Activated T-cell treated with anti-CD3 and anti-CD28 coated beads, Interleukin-2, amount 50 U/mL, for 24 hours (primary cell): ENCODE measurements around the gene KRT1.
A peak's percentile ranks its signal among the peaks of the same experiment; 100 is the strongest.

ENCODE experiments used
- DNase-seq: peaks from one replicate; pipeline ENCODE4 v3.0.0-alpha.2; 2020
- H3K27ac Mint-ChIP-seq: 2 replicates; pipeline ENCODE4 v1.8.0; 2020; ENCODE audit warnings: mild to moderate bottlenecking, mixed read lengths
- H3K27me3 Mint-ChIP-seq: 2 replicates; pipeline ENCODE4 v1.8.0; 2020; ENCODE audit warnings: mixed read lengths
- H3K36me3 Mint-ChIP-seq: 2 replicates; pipeline ENCODE4 v1.8.0; 2020; ENCODE audit warnings: low read depth, mixed read lengths
- H3K4me1 Mint-ChIP-seq: 2 replicates; pipeline ENCODE4 v1.8.0; 2020; ENCODE audit warnings: low read depth, mixed read lengths
- H3K4me3 Mint-ChIP-seq: 2 replicates; pipeline ENCODE4 v1.8.0; 2020; ENCODE audit warnings: mild to moderate bottlenecking, moderate library complexity, mixed read lengths
- H3K9me3 Mint-ChIP-seq: 2 replicates; pipeline ENCODE4 v1.8.0; 2020; ENCODE audit warnings: mixed read lengths

Gene KRT1

GRCh38 chr12:52691076-52691840, 11.1 kb upstream of the KRT1 start:
- Mint-ChIP-seq H3K27ac (no peak overlapping the region), H3K4me3 (peak overlapping the region; percentile 69), H3K27me3 (no peaks in the 10 kb centered on the region), H3K4me1 (peaks cover 27% of the 10 kb centered on the region), H3K9me3 (no peaks in the 10 kb centered on the region), H3K36me3 (no peaks in the 10 kb centered on the region)
- DNase-seq: peak; percentile 65

DNA sequence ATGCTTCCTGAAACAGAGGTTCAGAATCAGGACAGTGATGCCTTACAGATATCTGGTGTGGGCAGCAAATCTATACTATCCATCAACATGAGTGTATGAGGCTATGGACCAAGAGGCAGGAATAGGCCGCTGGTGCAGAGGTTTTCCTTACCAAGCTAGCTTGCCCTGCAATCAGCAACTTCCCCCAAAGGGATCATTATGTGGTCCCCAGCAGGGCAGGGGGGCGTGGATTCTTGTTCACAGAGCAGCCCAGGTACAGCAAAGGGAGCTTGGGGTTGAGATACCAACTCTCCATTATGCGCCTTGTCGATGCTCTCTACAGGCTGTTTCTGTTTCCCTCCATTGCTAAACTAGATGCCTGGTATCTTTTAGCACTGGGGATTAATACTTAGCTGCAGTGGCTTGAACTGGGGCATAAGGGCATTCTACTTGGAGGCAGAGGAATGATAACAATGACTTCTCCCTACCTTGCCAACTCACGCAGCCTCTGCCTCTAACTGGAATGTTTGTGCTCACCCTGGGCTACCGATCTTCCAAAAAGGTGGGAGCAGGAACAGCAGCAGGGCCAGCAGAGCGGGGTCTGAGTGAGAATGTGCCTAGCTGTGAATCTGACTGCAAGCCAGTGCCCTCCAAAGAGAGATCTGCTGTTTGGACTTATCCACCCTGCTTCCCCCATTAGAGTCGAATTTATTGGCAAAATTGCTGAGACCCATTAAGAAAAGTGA, 10.3 kb upstream of the KRT1 start:
- Mint-ChIP-seq H3K9me3 (no peaks in the 10 kb centered on the region), H3K27me3 (no peaks in the 10 kb centered on the region), H3K36me3 (no peaks in the 10 kb centered on the region), H3K4me3 (peak overlapping the region; percentile 69), H3K27ac (no peak overlapping the region), H3K4me1 (peaks cover 27% of the 10 kb centered on the region)
- no peak for DNase-seq

DNA sequence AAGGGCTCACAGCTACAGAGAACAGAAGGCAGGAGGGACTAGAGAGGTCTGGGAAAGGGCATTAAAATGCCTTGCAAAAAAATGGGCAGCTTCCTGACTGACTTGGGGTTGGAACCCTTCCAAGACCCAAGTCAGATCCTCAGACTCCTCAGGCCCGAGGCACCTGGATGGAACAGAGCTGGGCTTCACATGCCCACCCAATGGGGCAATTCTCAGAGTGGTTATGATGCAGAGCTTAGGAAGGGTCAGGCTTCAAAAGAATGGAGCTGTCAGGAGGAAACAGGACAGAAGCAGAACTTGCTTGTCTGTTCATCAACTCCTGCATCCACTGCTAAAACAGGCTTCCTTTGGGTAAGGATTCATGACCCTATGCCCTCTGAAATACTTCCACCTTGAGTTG, 9.7 kb upstream of the KRT1 start:
- Mint-ChIP-seq H3K4me1 (peaks cover 27% of the 10 kb centered on the region), H3K36me3 (no peaks in the 10 kb centered on the region), H3K9me3 (no peaks in the 10 kb centered on the region), H3K4me3 (no peak overlapping the region), H3K27me3 (no peaks in the 10 kb centered on the region), H3K27ac (no peak overlapping the region)
- DNase-seq: no peak

GRCh38 chr12:52689239-52689638, 9.0 kb upstream of the KRT1 start:
- no peak overlapping the region for H3K4me3 Mint-ChIP-seq
- DNase-seq: no peak
- H3K9me3 Mint-ChIP-seq: no peaks in the 10 kb centered on the region
- H3K27ac Mint-ChIP-seq: no peak overlapping the region
- H3K4me1 Mint-ChIP-seq: peaks cover 27% of the 10 kb centered on the region
- H3K27me3 Mint-ChIP-seq: no peaks in the 10 kb centered on the region
- H3K36me3 Mint-ChIP-seq: no peaks in the 10 kb centered on the region

DNA sequence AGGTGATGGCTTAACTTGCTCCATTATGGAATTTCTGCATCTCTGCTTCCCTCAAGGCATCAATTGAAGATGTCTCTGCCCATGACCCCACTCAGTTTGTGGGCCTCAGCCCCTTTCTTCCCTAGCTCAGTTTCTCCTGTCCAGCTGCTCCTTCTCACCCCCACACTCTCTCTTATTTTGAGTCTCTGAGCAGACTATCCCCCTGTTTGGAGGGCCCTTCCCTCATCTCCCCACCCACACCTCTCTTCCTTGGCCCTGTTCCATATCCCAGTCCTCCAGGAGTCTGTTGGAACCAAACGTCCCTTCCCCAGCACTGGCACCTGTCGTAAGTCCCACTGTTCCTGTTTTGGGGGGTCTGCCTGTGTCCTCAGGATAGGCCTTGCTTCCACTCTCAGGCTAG, 8.3 kb upstream of the KRT1 start:
- DNase-seq: no peak
- Mint-ChIP-seq H3K36me3 (no peaks in the 10 kb centered on the region), H3K9me3 (no peaks in the 10 kb centered on the region), H3K27me3 (no peaks in the 10 kb centered on the region), H3K4me3 (no peak overlapping the region), H3K4me1 (peaks cover 27% of the 10 kb centered on the region), H3K27ac (no peak overlapping the region)

DNA sequence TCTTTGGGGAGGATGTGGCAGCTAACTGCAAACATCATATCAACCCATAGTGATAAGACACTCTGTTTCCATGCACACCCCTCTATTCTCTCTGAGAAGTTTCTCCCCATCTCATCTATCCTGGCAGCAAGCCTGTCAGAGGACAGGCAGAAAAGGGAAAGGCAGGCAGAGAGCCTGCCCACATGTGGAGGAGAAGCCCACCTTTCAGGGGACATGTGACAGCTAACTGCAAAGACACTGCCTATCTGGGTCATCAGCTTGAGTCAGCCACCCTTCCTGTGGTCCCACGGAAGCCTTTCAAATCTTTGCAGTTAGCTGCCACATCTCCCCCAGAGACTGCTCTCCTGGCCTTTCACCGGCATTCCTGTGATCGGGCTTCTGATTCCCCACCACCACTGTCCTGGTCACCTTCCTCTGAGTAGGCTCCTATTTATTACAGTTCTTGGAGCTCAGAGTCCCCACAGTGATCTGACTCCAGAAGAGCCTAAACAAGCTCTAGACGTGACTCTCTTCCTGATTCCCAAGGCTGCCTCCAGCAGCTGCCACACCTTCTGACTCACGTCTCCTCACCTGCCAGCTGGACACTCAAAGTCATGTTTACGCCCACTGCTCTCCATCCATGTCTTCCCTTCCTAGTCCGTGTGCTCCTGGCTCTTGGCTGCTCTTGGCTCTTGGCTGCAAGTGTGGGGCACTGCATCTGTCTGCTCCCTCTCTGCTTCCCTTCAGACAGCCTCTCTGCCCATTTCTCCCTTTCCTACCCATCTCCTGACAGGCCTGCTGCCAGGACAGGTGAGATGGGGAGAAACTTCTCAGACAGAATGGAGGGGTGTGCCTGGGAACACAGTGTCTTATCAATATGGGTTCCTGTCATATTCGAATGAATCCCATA, 7.5 kb upstream of the KRT1 start:
- peaks cover 31% of the 10 kb centered on the region for H3K4me1 Mint-ChIP-seq
- no peaks in the 10 kb centered on the region for H3K9me3 Mint-ChIP-seq
- H3K36me3 Mint-ChIP-seq: no peaks in the 10 kb centered on the region
- no peak overlapping the region for H3K4me3 Mint-ChIP-seq
- no peak overlapping the region for H3K27ac Mint-ChIP-seq
- no peaks in the 10 kb centered on the region for H3K27me3 Mint-ChIP-seq
- DNase-seq: no peak

- Mint-ChIP-seq H3K9me3 (no peaks in the 10 kb centered on the region), H3K27me3 (no peaks in the 10 kb centered on the region), H3K4me1 (peaks cover 37% of the 10 kb centered on the region), H3K27ac (no peak overlapping the region), H3K4me3 (no peak overlapping the region), H3K36me3 (no peaks in the 10 kb centered on the region)
- DNase-seq: no peak
Observed at GRCh38 chr12:52686756-52687487, 6.7 kb upstream of the KRT1 start.

DNA sequence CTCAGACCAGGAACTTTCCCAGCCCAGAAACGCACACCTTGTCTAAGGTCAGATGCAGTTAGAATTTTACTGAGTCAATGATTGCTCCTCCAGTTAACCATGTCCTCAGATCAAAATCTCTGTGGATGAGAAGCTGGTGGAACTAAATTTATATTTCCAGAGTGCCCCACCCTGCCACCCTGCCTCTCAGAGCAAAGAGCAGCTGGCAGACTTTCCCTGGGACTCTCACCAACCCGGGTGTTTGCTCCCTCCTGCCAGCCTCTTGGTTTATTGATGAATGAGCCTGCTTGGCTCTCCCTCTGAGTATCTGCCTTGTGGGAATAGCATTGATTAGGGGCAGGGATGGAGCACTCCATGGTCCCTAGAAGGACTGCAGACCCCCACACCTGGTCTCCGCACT, 5.9 kb upstream of the KRT1 start:
- Mint-ChIP-seq H3K27ac (no peak overlapping the region), H3K4me3 (no peak overlapping the region), H3K9me3 (no peaks in the 10 kb centered on the region), H3K4me1 (peaks cover 37% of the 10 kb centered on the region), H3K36me3 (no peaks in the 10 kb centered on the region), H3K27me3 (no peaks in the 10 kb centered on the region)
- no peak for DNase-seq

GRCh38 chr12:52685406-52685890, 5.2 kb upstream of the KRT1 start:
- Mint-ChIP-seq H3K27ac (no peak overlapping the region), H3K4me3 (no peak overlapping the region), H3K27me3 (no peaks in the 10 kb centered on the region), H3K36me3 (no peaks in the 10 kb centered on the region), H3K9me3 (no peaks in the 10 kb centered on the region), H3K4me1 (peaks cover 37% of the 10 kb centered on the region)
- DNase-seq: no peak

DNA sequence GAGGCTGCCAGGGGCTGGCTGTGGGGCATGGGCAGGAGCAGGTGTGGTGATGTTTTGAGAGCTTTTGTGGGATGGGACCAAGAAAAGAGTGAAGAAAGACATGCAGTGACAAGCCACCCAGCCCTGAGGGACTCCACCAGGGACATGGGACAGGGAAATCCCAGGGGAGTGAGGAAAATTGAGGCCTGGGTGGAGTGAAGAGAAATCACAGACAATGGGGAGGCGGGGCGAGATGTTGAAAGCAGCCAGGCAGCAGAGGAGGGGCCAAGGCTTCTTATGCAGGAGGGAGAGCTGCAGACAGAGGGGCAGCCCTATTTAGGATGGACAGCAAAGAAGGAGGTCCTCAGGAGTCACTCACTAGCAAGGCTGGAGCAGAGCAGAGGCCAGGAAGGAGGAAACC, 4.2 kb upstream of the KRT1 start:
- H3K27ac Mint-ChIP-seq: no peak overlapping the region
- DNase-seq: no peak
- H3K27me3 Mint-ChIP-seq: no peaks in the 10 kb centered on the region
- no peak overlapping the region for H3K4me3 Mint-ChIP-seq
- no peaks in the 10 kb centered on the region for H3K36me3 Mint-ChIP-seq
- no peaks in the 10 kb centered on the region for H3K9me3 Mint-ChIP-seq
- peaks cover 36% of the 10 kb centered on the region for H3K4me1 Mint-ChIP-seq

DNA sequence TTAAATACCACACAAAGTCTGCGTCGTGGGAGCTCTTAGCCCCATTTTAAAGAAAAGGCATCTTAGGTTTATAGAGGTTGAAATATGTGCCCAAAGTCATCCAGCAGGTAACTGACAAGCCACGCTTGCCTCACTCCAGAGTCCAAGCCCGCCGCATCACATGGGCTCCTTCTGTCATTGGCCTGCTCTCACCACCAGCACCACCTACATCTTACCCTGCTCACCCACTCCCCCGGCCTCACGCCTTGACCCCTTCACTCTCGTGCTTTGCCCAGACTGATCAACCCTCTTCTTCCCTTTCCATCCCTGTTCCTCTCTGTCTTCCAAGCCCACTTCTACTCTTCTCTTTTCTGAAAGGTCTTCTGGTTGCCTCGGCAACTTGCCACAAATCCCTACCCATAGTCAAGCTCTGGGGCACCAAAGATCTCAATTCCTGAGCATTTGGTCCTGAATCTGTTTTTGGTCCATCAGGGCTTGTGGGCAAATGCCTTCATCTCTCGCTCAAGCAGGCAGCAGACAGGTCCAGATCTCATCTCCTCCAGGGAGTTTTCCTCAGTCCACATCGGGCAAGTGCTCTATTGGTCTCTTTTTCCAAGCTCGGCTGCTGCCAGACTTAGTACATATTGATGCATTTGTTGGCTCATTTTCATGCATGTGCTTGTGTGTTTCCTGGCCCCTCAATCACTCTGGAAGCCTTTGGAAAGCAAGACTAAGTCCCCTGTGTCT, 3.5 kb upstream of the KRT1 start:
- Mint-ChIP-seq H3K27ac (no peak overlapping the region), H3K36me3 (no peaks in the 10 kb centered on the region), H3K4me1 (peaks cover 36% of the 10 kb centered on the region), H3K9me3 (no peaks in the 10 kb centered on the region), H3K4me3 (no peak overlapping the region), H3K27me3 (no peaks in the 10 kb centered on the region)
- no peak for DNase-seq

DNA sequence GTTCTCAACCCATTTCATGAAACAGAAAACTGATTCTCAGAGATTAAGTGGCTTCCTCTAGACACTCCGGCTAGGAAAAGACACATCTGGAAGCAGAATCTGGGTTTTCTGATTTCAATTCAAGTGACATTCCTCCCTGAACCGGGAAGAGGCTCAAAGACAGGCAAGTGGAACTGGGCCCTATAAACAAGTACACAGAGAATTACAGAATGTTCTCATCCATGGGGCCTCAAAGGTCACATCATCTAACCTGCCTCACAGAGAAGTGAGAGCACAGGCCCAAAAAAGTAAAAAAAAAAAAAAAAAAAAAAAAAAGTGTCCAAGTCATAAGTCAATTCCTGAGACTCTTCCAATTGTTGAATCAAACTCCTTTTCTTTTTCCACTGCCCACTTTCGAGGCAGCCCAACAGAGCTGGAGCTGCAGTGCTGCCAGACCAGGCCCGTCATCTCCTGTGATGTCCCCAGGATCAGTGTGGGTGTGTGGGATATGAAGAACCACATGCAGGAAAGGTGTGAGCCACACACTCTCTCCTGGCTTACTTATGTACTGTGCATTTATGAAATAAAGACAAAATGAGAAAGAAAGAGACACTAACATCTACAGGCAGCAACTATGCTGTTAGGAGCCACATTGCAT, 2.8 kb upstream of the KRT1 start:
- H3K36me3 Mint-ChIP-seq: no peaks in the 10 kb centered on the region
- no peaks in the 10 kb centered on the region for H3K9me3 Mint-ChIP-seq
- H3K27me3 Mint-ChIP-seq: no peaks in the 10 kb centered on the region
- no peak overlapping the region for H3K27ac Mint-ChIP-seq
- no peak overlapping the region for H3K4me3 Mint-ChIP-seq
- no peak for DNase-seq
- H3K4me1 Mint-ChIP-seq: peaks cover 36% of the 10 kb centered on the region

GRCh38 chr12:52682381-52682660, 2.1 kb upstream of the KRT1 start:
- no peaks in the 10 kb centered on the region for H3K27me3 Mint-ChIP-seq
- no peaks in the 10 kb centered on the region for H3K9me3 Mint-ChIP-seq
- H3K36me3 Mint-ChIP-seq: no peaks in the 10 kb centered on the region
- H3K4me1 Mint-ChIP-seq: peaks cover 32% of the 10 kb centered on the region
- no peak overlapping the region for H3K4me3 Mint-ChIP-seq
- no peak overlapping the region for H3K27ac Mint-ChIP-seq
- no peak for DNase-seq
